Measurements from ENCODE around the gene SLC22A7. TPM values are rescaled to one million over a fixed set of nuclear protein-coding genes. Genes with fewer than 3 reads are reported as not detected.

Gene SLC22A7, protein sequence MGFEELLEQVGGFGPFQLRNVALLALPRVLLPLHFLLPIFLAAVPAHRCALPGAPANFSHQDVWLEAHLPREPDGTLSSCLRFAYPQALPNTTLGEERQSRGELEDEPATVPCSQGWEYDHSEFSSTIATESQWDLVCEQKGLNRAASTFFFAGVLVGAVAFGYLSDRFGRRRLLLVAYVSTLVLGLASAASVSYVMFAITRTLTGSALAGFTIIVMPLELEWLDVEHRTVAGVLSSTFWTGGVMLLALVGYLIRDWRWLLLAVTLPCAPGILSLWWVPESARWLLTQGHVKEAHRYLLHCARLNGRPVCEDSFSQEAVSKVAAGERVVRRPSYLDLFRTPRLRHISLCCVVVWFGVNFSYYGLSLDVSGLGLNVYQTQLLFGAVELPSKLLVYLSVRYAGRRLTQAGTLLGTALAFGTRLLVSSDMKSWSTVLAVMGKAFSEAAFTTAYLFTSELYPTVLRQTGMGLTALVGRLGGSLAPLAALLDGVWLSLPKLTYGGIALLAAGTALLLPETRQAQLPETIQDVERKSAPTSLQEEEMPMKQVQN
- not detected for total RNA-seq
- long read RNA-seq, partial matches to known transcripts, result 0 of 1 reads
- long read RNA-seq, other reads (novel, unspliced or antisense), result 1 of 1 reads

DNA sequence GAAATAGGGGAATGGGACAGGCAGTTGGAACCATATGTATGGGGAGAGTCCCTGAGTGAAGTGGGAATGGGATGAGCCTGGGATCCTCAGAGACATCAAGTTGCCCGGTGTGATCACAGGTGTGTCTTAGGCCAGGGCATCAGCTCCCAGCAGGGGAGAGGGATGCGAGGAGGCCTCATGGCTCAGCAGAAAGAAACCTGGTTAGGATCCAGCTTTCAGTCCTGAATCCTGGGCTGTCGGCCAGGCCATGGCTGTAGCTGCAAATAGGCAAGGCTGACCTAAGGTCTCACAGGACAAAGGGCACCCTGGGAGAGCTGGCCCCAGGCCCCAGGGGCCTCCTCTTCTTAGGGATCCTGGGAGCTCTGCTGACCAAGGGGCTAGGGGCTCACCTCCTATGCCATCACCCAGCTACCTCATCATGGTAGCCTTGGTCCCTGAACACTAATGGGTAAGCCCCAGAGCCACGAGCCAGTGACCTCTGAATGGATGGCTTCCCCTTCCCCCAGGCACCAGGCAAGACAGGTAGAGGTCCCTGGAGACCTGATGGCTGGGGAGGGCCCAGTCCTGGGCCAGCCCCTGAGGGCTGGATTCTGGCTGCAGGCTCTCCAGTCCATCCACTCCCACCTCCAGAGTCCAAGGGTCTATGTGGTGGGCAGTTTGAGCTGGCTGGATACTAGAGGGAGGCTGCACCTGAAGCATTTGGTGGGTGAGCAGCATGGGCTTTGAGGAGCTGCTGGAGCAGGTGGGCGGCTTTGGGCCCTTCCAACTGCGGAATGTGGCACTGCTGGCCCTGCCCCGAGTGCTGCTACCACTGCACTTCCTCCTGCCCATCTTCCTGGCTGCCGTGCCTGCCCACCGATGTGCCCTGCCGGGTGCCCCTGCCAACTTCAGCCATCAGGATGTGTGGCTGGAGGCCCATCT lies at the start of gene SLC22A7:
TSS of gene SLC22A7 (plus strand) at position 617 of the 921 bp plus-strand sequence. CDS start at position 716, 99 bp downstream.
- intact Hi-C loops (cut with DNase I), result no loop called here
- DNase-seq (ENCODE audit: low spot score), result no peak

GRCh38 chr6:43248791-43249190 lies 49.3 kb upstream of the SLC22A7 start:
- no peak for DNase-seq (ENCODE audit: low spot score)
- intact Hi-C loops (cut with DNase I), result loop anchor here (5.0 kb wide), 1 partner anchor 66 kb away; the partner anchor contains the start of gene CUL9

DNA sequence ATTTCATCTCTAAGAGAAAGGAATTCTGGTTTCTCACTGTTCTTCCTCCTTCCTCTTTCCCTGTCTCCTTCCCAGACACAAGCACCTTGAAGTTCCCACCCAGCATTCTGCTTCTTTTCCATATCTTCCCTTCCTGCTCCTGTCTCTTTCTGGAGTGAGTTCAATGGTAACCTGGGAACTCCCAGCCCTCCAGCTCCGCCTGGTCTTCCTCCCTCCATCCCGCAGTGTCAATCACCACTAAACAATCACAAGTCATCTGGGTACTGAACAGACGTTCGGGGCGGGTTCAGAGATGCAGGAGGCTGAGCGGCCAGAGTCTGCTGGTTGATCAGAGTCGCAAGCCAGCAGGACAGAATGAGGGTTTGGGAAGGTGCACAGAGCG lies 47.1 kb upstream of the SLC22A7 start:
- intact Hi-C loops (cut with DNase I), result no loop called here
- no peak for DNase-seq (ENCODE audit: low spot score)

DNA sequence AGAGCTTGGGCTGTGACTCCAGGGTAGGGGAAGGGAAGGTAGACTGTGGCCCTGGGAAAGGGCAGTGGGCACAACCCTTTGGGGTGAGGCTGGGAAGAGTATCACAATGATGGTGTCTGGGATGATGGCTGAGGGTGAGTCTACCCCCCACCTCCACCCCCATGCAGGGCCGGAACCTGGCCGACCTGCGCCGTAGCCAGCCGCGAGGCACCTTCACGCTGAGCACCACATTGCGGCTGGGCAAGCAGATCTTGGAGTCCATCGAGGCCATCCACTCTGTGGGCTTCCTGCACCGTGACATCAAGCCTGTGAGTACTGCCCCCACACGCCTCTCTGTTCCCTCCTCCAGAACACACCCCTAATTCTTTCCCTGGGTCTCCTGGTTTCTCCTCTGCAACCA lies 44.7 kb upstream of the SLC22A7 start:
- DNase-seq (ENCODE audit: low spot score), result no peak
- intact Hi-C loops (cut with DNase I), result no loop called here

DNA sequence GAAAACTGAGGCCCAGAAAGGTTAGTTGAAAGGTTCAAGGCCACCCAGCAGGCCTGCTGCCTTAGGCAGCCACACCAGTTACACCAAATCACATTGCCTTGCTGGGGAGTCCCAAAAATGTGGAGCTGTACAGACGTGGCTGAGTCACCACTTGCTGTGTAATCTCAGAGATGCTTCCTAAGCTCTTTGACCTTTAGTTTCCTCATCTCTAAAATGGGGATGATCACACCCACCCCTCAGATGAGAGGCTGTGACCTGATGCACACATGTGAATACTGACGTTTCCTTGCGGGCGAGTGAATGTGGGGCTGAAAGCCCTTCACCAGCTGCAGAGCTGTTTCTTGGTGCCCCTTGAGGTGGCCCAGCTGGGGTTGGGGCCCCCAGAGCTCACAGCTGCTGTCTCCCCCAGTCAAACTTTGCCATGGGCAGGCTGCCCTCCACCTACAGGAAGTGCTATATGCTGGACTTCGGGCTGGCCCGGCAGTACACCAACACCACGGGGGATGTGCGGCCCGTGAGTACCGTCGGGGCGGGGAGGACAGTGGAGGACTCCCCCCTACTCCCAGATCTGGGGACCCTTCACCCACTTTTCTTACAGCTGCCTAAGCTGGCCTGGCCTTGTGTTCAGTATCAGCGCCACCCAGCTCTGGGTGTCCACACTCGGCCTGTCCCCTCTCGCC lies 43.8 kb upstream of the SLC22A7 start:
- intact Hi-C loops (cut with DNase I), result no loop called here
- no peak for DNase-seq (ENCODE audit: low spot score)

DNA sequence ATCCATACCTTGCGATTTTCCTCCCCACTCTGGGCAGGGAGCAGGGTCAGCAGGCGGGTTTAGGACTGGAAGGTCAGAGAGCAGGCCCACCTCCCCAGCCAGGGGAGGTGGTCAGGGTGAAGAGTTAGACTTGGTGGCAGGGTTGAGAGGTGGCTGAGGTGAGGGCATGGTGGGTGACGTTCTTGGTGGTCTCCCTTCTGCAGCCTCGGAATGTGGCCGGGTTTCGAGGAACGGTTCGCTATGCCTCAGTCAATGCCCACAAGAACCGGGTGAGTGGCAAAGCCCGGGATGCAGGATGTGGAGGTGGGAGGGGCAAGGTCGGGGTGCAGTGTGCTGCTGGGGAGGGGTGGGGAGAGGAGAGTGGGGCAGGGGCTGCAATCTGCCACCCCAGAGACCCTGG lies 43.2 kb upstream of the SLC22A7 start:
- DNase-seq (ENCODE audit: low spot score), result no peak
- intact Hi-C loops (cut with DNase I), result no loop called here

DNA sequence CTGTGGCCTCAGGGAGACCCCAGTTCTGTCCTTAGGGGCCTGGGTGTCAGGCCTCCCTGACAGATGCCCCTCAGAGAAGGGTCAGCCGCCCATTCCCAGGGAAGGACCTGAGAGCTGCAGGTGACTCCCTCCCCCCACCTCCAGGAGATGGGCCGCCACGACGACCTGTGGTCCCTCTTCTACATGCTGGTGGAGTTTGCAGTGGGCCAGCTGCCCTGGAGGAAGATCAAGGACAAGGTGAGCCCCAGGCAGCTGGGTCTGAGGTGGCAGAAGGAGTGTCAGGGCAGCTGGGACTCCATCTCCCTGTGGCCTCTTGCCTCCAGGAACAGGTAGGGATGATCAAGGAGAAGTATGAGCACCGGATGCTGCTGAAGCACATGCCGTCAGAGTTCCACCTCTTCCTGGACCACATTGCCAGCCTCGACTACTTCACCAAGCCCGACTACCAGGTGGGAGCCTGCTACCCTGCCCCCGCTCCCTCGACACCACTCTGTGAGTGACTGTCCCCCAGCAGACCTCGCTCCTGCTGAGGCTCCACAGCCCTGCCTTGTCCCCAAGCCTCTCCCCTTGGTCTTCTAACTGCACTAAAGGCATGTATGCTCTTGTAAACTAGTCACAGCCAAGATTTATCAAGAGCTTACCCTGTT lies 42.5 kb upstream of the SLC22A7 start:
- intact Hi-C loops (cut with DNase I), result no loop called here
- no peak for DNase-seq (ENCODE audit: low spot score)

- intact Hi-C loops (cut with DNase I), result no loop called here
- no peak for DNase-seq (ENCODE audit: low spot score)
Observed at GRCh38 chr6:43256670-43257366, 41.2 kb upstream of the SLC22A7 start.

- DNase-seq (ENCODE audit: low spot score), result no peak
- intact Hi-C loops (cut with DNase I), result no loop called here
Observed at GRCh38 chr6:43257367-43258145, 40.5 kb upstream of the SLC22A7 start.

- intact Hi-C loops (cut with DNase I), result no loop called here
Observed at GRCh38 chr6:43258180-43258579, 39.9 kb upstream of the SLC22A7 start.

GRCh38 chr6:43258807-43259686 lies 39.0 kb upstream of the SLC22A7 start:
- DNase-seq (ENCODE audit: low spot score), result no peak
- intact Hi-C loops (cut with DNase I), result no loop called here

More at GRCh38 chr6:43258180-43258579, 39.9 kb upstream of the SLC22A7 start:
- DNase-seq (ENCODE audit: low spot score), result no peak

- no peak for DNase-seq (ENCODE audit: low spot score)
- intact Hi-C loops (cut with DNase I), result loop anchor here (5.0 kb wide), 1 partner anchor 97 kb away; no protein-coding TSS in a partner anchor
Observed at GRCh38 chr6:43260791-43261190, 37.3 kb upstream of the SLC22A7 start.

- DNase-seq (ENCODE audit: low spot score), result no peak
- intact Hi-C loops (cut with DNase I), result loop anchor here (5.0 kb wide), 1 partner anchor 96 kb away; no protein-coding TSS in a partner anchor
Observed at GRCh38 chr6:43261198-43261597, 36.9 kb upstream of the SLC22A7 start.

DNA sequence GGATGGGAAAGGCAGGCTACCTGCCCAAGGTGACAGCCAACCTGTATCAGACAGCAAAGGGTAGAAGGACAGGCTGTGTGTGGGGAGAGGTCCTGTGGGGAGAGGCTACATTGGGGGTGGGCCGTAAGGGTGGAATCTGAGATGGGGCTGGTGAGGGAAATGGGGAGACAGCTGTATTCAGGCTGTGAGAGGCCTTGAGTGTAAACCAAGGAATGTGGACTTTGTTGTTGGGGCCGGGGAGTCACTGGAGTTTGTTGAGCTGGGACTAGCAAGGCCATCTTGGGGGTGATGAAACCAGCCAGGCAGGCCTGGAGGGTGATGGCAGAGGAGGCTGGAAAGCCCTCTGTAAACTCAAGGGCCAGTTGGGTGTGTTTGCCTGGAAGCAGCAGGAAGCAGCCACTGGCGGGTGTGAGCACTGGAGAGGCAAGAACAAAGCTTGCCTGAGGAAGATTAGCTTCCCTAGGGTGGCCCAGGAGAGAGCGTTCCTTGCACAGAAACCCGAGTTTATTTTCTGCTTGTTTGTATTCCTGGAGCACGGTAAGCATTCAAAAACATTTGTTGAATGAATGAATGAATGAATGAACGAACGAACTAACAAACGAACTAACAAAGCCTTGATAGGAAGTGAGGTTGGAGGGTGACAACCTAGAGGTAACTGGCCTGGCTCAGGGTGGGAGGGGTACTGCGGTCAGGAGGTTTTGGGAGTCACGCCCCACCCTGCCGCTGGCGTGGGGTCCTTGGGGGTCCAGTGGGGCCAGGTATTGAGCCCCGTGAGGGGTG lies 35.9 kb upstream of the SLC22A7 start:
- intact Hi-C loops (cut with DNase I), result loop anchor here (5.0 kb wide), 1 partner anchor 95 kb away; no protein-coding TSS in a partner anchor
- DNase-seq (ENCODE audit: low spot score), result no peak

DNA sequence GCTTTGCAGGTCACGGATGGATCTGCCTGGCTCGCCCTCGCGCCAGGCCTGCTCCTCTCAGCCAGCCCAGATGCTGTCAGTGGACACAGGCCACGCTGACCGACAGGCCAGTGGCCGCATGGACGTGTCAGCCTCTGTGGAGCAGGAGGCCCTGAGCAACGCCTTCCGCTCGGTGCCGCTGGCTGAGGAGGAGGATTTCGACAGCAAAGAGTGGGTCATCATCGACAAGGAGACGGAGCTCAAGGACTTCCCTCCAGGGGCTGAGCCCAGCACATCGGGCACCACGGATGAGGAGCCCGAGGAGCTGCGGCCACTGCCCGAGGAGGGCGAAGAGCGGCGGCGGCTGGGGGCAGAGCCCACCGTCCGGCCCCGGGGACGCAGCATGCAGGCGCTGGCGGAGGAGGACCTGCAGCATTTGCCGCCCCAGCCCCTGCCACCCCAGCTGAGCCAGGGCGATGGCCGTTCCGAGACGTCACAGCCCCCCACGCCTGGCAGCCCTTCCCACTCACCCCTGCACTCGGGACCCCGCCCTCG lies 35.2 kb upstream of the SLC22A7 start:
- intact Hi-C loops (cut with DNase I), result loop anchor here (5.0 kb wide), 1 partner anchor 94 kb away; no protein-coding TSS in a partner anchor
- DNase-seq (ENCODE audit: low spot score), result no peak

All from cardiac septum (tissue), 1 donor.